ENCODE data around the gene NIT1.
A peak's percentile ranks its signal among the peaks of the same experiment; 100 is the strongest.
"Not testable (repeated sequence)": the region's sequence is repeated elsewhere in the genome, so short reads cannot be mapped to it uniquely, and the experiment has no call there.

Gene NIT1

DNA sequence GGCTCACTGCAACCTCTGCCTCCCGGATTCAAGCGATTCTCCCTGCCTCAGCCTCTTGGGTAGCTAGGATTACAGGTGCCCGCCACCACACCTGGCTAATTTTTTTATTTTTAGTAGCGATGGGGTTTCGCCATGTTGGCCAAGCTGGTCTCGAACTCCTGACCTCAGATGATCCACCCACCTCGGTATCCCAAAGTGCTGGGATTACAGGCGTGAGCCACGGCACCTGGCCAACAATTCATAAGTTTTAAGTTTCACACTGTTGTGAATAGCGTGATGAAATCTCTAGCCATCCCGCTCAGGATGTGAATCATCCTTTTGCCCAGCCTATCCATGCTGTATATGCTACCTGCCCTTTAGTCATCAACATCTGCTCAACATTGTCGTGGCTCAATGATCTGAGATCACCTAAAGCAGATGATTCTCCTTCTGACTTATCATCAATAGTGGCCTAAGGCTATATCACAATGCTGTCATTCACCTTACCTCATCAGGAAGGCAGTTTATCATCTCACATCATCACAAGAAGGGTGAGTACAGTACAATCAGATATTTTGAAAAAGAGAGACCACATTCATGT is 2.7 kb upstream of the NIT1 start:
- DNase-seq = no peak

DNA sequence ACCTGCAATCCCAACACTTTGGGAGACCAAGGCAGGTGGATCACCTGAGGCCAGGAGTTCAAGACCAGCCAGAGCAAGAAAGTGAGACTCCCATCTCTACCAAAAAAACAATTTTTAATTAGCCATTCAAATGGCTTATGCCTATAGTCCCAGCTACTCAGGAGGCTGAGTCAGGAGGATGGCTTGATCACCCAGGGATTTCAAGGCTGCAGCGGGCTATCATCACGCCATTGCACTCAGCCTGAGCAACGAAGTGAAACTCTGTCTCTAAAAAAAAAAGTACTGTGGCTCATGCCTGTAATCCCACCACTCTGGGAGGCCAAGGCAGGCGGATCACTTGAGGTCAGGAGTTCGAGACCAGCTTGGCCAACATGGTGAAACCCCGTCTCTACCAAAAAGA is 1.9 kb upstream of the NIT1 start:
- not testable (repeated sequence) for DNase-seq

DNA sequence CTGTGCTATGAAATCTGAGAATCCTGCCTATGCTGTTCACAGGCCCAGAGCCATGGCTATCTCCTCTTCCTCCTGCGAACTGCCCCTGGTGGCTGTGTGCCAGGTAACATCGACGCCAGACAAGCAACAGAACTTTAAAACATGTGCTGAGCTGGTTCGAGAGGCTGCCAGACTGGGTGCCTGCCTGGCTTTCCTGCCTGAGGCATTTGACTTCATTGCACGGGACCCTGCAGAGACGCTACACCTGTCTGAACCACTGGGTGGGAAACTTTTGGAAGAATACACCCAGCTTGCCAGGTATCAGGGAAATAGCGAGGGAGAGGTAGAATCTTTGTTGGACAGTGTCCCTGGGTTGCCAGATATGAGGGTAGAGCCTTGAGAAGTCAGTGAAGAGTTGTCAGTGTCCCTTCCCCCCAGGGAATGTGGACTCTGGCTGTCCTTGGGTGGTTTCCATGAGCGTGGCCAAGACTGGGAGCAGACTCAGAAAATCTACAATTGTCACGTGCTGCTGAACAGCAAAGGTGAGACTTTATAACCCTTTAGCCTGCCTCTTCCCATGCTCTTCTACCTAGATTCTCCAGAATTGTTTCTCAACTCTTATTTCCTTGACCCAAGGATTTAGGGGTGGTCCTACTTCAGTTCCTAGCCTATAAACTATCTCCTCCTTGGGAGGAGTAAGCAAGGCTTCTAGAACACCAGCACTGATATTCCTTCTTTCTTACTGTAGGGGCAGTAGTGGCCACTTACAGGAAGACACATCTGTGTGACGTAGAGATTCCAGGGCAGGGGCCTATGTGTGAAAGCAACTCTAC is 1.4 kb downstream of the NIT1 start:
- DNase-seq = peak; percentile 57

DNA sequence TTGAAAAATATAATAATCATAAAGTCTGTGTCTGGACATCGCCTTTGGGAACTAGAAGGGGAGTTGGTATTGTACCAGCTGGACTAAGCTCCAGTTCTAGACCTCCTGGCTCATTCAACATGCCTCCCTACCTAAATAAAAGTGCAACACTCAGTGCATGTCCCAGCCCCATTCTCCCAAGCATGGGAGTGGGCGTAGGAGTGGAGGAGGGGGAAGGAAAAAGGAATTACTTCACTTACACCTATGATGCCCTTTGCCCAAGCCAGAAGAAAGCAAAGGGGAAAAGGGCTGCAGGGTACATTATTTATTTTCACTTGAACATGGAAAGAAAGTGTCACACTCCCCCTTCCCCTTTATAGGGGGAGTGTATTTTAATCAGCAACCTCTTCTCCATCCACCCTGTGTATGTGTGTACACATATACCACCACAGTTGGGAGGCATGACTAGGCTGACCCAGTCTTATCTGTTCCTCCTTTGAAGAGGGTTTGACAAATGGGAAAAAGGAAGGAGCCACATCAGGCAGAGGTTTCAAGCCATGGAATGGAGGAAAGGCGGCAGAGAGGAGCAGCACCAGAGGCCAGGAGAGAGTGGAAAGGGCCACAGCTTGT is 3.2 kb downstream of the NIT1 start:
- no peak for DNase-seq

DNA sequence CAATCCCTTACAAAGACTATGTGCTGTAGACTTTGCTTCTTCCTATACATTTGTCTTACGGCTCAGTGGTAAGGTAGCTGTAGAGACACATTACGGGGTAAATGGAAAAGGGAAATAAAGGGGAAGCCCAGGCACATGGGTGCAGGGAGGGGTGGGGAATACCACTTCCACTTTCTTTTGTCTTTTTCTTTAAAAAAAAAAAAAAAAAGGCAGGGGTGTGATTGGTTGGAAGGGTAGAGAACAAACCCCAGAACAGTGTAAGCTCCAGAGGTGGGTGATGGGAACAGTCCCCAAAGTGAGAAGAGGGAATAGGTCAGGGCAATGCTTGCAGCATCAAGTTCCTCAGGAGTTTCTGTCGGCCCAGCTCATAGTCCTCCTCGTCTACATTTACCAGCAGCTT is 3.9 kb downstream of the NIT1 start:
- no peak for DNase-seq

DNA sequence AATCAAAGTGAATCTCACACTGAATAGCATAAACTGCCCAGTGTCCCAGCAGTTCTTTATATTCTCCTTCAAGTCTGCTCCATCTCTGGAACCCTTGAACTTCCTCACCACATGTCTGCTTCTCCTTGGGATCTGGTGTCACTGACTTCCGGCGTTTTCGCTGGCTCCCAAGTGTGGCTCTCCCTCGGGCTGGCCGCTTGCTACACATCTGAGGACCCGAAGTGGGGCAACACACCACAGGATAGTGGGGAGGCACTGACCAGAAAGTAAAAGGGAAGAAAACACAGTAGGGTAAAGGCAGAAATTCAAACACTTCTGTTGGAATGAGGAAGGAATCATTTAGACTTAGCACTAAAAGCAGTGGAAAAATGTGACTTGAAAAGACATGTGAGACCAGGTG is 5.1 kb downstream of the NIT1 start:
- DNase-seq = no peak

DNA sequence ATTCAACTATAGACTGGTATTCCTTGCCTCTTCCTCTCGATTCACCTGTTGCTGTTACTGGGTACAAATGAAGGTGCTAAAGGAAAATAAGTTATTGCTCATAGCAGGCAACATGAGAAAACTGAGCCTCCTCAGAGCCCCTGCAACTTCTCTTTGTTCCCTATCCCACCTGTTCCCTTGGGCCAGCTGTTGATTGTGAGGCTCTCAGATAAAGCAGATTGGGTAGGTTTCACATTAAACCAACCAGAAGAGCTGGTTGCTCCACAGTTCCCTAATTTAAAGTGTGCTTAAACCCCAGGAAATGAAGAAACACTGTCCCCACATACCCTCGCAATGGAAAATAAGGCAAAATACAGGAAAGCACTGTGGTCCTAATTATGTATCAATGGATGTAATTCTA is 9.7 kb downstream of the NIT1 start:
- no peak for DNase-seq

DNA sequence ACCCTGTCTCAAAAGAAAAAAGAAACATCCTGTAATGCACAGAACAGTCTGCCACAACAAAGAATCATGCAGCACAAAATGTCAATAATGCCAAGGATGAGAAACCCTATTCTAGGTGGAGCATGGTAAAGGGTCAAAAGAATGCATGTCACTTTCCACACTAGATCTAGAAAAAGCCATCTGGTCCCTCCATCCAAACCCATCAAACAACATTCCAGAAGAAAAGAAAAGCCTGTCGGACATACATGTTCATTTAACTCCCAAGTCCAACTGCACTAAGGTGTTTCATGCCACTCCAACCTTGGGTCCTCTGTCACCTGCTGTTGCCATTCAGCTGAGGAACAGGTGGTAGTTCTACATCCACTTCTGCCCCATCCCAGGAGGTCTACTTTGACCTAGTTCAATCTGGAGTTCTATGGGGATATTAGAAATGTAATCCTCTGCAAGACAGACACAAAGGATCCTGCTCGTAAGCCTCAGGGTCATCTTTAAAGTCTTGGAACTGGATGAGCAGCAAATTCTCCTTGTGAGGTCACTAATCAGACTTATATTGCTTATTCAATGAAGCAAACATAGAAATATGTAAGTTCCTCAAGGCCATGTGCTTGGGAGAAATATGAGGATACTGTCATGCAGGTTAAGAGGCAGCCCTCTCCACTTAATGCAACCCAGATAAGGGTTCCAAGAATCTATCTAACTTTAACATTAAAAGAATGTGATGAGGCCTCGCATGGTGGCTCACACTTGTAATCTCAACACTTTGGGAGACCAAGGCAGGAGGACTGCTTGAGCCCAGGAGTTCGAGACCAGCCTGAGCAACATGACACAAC is 10.9 kb downstream of the NIT1 start:
- DNase-seq = no peak

DNA sequence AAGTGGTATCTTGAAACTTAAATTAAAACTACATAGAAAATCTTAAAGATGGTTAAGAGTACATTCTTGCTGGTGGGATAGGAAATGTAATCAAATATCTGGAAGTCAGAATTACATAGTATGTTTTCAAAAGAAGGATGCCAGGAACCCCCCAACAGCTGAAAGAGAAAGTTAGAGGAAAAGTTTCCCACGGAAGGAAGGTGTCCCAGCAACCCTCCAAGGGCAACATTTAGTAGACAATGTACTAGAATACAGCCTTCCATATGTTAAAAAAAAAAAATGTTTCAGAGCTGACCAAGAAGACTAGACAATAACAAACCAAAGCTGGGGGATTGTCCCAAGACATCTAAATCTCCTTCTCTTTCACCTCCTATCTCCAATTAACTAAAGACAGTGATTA is 12.4 kb downstream of the NIT1 start:
- no peak for DNase-seq

DNA sequence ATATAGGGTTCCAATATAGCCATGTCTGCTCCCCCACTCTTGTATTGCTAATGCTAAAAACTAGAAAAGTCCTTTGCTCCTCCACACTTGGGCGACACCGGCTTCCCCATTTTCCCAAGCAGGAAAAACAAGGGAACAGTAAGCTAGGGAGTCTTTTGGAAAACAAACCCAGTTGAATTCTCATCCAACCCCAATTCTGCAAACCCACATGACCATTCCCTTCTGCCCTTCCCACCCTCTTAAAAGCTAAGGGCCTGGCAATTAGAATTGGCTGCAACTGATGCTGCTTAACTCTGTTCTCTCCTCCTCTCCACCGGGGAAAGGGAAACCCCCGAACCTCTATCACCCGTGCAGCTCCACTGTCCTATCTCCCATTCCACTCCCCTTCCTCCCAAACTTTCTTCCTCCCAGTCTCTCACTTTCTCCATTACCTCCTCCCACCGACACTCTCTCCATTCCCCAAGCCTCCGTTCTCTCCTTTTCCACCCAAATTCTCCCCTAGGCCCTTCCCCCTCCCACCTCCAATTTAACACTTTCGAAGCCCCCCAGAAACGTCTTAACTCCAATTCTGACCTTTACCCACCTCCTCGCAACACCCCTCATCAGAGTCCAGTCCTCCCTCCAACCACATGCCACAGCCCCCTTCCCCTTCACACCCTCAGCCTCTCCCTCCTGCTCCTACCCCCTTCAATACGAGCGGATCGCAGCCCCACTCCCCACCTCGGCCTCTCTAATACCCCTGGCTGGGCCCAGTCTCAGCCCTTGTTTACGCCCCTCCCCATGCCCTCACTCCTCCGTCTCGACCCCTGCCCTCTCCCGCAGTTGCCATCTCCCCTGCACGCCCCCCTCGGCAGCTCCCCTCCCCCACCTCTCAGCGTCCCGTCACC is 13.9 kb downstream of the NIT1 start:
- DNase-seq = no peak

DNA sequence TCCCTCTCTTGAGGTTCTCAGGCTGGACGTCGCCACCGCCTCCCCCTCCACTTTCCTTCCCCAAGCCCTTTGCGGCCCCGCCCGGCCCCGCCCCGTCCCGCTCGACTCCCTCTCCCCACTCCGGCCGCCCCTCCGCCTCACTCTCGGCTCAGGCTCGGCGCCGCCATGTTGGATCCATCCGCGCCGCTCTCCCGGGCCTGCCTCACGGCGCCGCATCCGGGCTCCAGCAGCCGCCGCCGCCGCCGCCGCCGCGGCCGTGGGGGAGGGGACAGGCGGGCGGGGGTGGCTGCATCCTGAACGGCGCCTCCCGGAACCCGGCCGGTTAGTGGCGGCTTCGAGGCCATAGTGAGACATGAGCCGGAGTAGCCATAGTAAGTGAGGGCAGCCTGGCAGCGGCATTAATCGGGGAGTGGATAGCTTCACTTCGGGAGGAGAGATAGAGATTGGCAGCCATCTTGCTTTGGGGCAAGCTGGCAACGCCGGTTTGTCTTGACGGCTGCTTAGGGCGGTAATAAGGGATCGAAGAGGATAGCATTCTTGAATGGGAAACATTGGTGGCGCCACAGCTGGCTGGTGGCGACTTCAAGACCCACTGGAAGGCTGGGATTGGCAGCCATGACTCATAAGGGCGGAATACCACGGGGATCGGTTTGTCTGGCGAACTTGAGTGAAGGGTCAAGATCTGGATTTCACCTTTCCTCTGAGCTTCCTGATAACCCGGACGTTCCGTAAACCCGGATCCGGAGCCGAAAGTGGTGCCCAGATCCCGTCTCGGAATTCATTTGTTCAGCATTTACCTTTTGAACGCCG is 14.7 kb downstream of the NIT1 start, which contains the start of gene DEDD:
DEDD (minus strand) TSS at position 258 of the 810 bp plus-strand sequence. CDS start 8,205 bp downstream, outside the sequence.
- peak; percentile 86 for DNase-seq

DNA sequence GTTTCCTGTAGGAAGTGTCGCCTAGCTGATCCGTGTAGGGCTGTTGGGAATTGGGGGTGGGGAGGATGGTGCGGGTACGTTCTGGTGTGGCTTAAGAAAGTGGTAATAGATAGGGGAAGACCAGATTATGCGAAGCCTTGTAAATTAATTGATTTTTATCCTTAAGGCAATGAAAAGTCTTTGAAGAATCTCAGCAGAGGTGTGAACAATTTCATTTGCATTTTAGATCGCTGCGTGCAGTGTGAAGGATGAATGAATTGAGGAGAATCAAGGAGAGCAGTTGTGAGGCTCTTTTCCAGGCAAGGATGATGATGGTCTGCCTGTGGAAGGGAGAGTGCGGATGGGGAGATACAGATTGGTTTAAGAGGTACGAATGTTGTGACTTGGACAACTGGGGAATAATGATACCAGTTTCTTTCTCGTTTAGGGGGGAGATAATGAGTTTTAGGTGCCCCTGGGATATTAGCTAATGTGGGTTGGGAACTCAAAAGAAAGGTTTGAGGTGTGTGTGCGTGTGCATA is 15.4 kb downstream of the NIT1 start:
- DNase-seq = no peak

DNA sequence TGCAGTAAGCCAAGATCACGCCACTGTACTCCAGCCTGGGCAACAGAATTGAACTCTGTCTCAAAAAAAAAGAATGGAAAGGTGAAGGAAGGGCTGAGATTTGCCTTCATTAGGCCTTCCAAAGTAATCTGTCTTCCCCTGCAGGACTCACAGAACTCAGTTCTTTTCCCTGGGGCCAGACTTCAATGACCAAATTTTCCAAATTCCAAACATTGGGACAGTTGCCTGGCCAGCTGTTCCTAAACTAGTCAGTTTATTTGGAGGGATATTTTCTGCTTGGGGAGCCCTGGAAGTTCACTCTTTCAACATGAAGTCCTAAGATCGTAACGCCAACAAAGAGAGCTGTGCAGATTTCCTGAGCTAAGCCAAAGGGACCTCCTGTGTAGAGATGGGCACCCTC is 20.0 kb downstream of the NIT1 start:
- DNase-seq = no peak

DNA sequence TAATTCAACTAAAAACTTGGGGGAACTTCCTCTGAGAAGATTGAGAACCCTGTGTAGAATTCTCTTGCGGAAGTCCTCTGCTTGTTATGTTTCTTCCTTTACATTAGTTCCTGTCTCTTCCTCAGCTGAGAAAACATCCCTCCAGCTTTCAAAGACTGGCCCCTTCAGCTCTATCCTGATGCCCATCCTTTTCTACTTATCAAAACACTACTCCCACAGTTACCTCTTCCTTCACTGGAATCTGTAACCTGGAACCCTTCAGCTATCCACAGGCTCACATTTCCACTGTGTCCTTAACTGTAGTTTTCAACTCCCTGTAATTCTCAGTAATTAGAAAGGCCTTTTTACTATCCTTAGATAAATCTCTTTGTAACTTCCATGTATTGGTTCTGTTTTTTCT is 20.5 kb downstream of the NIT1 start:
- no peak for DNase-seq

DNA sequence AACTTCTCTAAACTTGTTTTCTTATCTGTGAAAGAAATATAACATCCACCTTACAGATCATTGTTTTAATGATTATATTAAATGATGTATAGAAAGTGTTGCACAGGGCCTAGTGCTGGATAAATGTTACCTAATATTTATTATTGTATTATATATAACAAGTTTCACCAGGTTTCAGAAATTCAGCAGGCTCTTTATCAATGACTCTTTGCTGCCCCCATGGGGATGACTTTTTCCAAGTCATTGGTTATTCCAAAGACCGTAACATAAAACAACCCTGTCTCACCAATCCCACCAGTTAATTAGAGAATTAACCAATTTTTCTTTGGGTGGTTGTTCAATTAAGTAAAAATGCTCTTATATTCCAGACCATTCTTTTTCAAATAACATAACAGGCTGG is 21.9 kb downstream of the NIT1 start:
- no peak for DNase-seq

DNA sequence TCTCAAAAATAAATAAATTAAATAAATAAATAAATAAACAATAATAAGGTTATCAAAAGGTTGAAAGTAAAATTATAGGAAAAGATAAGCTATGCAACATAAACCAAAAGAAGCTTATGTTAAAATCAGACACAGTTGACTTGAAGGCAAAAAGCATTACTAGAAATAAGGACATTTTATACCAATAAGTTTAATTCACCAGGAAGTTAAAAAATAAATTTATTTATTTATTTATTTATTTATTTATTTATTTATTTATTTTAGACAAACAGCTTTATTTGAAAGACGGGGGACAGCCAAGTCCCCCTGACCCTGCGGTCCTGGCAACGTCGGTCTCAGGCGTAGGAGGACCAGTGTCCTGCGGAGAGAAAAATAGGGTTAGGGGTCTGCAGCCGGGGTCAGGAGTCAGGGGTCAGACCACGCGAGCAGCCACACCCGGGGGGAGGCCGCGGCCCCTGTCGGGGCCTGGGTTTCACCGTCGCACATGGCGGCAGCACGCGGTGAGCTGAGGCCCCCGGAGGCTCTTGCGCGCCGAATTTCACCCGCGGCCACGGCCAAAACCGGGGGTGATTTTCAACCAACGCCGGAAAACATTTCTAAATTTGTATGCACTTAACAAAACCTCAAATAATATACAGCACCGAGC is 23.0 kb downstream of the NIT1 start:
- DNase-seq = no peak

DNA sequence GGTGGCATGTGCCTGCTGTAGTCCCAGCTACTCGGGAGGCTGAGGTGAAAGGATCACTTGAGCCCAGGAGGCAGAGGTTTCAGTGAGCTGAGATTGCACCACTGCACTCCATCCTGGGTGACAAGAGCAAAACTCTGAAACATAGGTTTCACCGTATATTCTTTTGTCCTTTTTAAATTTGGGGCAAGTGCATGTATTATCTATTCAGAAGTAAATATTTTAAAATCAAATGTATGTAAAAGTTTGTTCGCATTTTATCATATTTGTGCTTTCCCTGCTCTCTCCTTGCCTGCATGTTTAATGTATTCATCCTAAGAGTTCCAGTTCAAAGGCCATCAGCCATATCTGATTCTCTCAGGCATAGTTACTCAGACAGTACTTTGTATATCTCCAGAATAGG is 27.9 kb downstream of the NIT1 start:
- no peak for DNase-seq

DNA sequence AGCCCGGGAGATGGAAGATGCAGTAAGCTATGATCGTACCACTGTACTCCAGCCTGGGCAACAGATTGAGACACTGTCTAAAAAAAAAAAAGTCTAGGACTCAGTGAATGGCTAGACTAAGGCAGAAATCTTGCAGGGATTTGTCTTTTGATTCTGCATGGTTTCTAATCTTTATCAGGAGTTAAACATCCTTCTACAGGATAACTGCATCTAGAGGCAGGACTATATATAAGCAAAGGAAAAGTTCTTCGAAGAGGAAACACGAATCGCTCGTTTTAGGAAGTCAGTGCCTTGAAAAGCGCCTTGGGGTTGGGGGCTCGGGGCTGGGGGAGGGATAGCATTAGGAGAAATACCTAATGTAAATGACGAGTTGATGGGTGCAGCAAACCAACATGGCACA is 35.3 kb downstream of the NIT1 start:
- no peak for DNase-seq

DNA sequence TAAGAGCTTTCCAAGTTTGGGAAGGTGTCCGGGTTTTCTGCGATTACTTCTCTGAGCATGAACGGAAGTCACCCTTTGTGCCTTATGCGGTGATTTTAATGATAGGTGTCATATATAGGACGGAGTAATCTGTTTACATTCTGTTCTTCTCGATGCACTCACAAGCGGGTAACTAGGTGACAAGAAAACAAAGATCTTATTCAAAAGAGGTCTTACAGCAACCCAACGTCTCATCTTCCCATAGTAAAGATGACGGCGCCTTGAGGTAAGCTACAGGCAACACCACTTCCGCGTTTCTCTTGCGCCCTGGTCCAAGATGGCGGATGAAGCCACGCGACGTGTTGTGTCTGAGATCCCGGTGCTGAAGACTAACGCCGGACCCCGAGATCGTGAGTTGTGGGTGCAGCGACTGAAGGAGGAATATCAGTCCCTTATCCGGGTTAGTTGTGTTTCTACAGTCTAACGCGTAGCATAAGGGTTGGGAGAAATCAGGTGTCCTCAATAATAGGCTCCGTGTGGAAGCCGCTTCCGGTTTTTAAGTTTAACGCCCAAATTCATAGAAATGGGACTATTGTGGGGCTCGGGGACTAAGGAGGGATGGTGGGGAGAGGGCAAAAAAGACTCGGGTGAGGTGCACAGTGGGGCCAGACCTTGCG is 35.9 kb downstream of the NIT1 start, which contains the start of gene UFC1:
UFC1 (plus strand) TSS at position 297 of the 656 bp plus-strand sequence; CDS start at position 317, 20 bp downstream.
- DNase-seq = peak; percentile 65

DNA sequence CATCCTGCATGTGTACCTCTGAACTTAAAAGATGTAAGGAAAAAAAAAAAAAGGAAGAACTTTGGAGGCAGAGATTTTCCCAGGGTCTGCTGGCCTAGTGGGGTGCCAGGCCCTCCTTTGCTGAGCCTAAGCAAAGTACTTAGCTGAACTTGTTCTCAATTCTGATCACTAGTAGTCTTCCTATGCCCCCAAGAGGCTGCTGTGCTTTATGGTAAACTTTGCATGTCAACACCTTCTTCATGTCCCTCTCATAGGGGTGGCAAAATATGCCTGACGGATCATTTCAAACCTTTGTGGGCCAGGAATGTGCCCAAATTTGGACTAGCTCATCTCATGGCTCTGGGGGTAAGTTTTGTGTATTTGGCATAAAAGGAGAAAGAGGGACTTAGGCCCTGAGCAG is 40.0 kb downstream of the NIT1 start:
- DNase-seq = no peak
